Measurements from ENCODE around the gene DES. TPM values are rescaled to one million over a fixed set of nuclear protein-coding genes. Genes with fewer than 3 reads are reported as not detected.
"Not testable (repeated sequence)": the region's sequence is repeated elsewhere in the genome, so short reads cannot be mapped to it uniquely, and the experiment has no call there.

Gene DES
- total and polyA plus RNA-seq, 9 of the 15 experiments (the other 6 are each of a cell fraction or from before 2014, with no cell fraction given): 2.5 to 58.9 (median 21.9) TPM

- H3K79me2 ChIP-seq (ENCODE audit: control insufficient read depth, insufficient read depth, low read length); ATAC-seq; FAIRE-seq; DNase-seq (ENCODE audit: extremely low read depth in 1 of 4, low spot score in 3 of 4); CTCF ChIA-PET (ENCODE audit: low intra/inter-chr PET ratio); BruUV-seq (replicated peaks); H3K27me3 ChIP-seq (ENCODE audit: control insufficient read depth in 2 of 2, insufficient read depth in 2 of 2, low read length in 2 of 2); H3K27ac ChIP-seq (ENCODE audit: extremely low read depth, low read depth, low read length); H3K4me2 ChIP-seq (ENCODE audit: insufficient read depth, low read length); H3K36me3 ChIP-seq (ENCODE audit: control insufficient read depth, insufficient read depth, low read length); H3K9me3 ChIP-seq (replicated peaks; ENCODE audit: control insufficient read depth, insufficient read depth, low read depth, low read length); H3K9ac ChIP-seq (ENCODE audit: insufficient read depth in 1 of 2, low read depth in 2 of 2, low read length in 2 of 2); intact Hi-C loops (cut with micrococcal nuclease); H3K4me3 ChIP-seq; H3K9me1 ChIP-seq (ENCODE audit: control insufficient read depth, insufficient read depth, low read length); POLR2A ChIA-PET; H4K20me1 ChIP-seq (replicated peaks; ENCODE audit: control insufficient read depth, insufficient read depth, low read length): not testable (repeated sequence)
- H3K4me1 ChIP-seq (replicated peaks in 1 of 2; ENCODE audit: control insufficient read depth in 2 of 2, insufficient read depth in 2 of 2, low read length in 2 of 2): peaks cover 14 to 17% of the 10 kb centered on the region in 2 experiments
- 0 out of 2 replicates have a peak overlapping the region, but pooled peaks have one; percentile 9 for H2AFZ ChIP-seq (ENCODE audit: low read depth, low read length)
- WGBS (ENCODE audit: insufficient coverage, low coverage, missing lambda C conversion rate): 16% methylated on average over 2 of the region's 5 CpGs
- 0 out of 2 replicates have a peak, but pooled peaks have one; percentile 21 for TF ChIP-seq NFRKB (IDR thresholded peaks at IDR 0.05; ENCODE audit: low read depth)
- TF ChIP-seq EP400 (IDR thresholded peaks at IDR 0.05): 0 out of 2 replicates have a peak, but pooled peaks have one; percentile 8
- TF ChIP-seq, protein P1, sequence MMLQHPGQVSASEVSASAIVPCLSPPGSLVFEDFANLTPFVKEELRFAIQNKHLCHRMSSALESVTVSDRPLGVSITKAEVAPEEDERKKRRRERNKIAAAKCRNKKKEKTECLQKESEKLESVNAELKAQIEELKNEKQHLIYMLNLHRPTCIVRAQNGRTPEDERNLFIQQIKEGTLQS (IDR thresholded peaks at IDR 0.05): peak; percentile 59
- TF ChIP-seq, protein P1 (CRISPR knock-in tag; conservative IDR thresholded peaks at IDR 0.05): not testable (repeated sequence)
- peak; percentile 20; the same call in 1 of the 2 replicates for TF ChIP-seq CEBPG (CRISPR knock-in tag; IDR thresholded peaks at IDR 0.05)
- peak; percentile 68; a peak in 1 of 4 replicates for TF ChIP-seq CEBPG (tag; conservative IDR thresholded peaks at IDR 0.05 in 1 of 2, IDR thresholded peaks at IDR 0.05 in 1 of 2)
- TF ChIP-seq CEBPB (tag; IDR thresholded peaks at IDR 0.05): peak; percentile 27; the same call in 1 of the 2 replicates
- in situ Hi-C loops (cut with MboI): loop anchor here (5.0 kb wide), 1 partner anchor 125 kb away; no protein-coding TSS in a partner anchor
Observed at GRCh38 chr2:219407343-219407742, 10.8 kb upstream of the DES start.

All from K562 (cell line).